NCI-H748 (cell line): ENCODE measurements around the gene FSTL3.
A peak's percentile ranks its signal among the peaks of the same experiment; 100 is the strongest.
"Not testable (repeated sequence)": the region's sequence is repeated elsewhere in the genome, so short reads cannot be mapped to it uniquely, and the experiment has no call there.

ENCODE experiments used
- DNase-seq: peaks from one replicate; lab custom pipeline; 2025; ENCODE audit not compliant: unreplicated experiment; lab: John Stamatoyannopoulos, UW

Gene FSTL3

DNA sequence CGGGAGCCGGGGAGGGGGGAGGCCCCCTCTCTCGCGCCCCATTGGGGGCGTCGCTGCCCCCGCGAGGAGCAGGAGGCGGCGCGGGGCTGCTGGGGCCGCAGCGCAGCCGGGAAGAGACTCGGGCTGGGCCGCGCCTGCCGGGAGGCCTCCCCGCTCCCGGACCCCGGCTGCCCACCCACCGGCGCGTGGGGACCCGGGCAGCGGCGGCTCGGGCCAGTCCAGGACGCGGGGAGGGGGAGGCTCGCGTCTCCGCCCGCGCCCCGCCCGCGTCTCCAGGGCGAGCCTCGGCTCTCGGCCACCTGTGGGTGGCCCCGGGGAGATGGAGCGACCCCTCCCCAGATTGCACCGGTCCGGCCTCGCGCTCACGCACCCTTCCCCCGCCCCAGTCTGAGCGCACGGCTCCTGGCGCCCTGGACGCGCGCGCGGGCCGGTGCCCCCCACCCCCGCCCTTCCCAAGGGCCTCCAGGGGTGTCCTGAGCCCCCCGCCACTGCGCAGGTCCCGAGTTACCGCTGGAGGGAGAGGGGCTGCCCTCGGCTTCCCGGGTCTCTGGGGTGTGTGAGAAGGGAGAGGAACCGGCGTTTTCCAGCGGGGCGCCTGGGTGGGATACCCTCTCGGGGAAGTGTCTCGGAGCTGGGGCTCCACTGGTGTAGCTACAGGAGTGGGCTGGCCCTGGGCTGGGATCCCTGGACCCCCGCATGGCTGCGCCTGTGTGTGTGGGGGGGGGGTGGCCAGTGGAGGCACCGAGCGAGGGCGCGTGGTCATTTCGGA is 33.2 kb downstream of the FSTL3 start:
- peak; percentile 25 for DNase-seq

DNA sequence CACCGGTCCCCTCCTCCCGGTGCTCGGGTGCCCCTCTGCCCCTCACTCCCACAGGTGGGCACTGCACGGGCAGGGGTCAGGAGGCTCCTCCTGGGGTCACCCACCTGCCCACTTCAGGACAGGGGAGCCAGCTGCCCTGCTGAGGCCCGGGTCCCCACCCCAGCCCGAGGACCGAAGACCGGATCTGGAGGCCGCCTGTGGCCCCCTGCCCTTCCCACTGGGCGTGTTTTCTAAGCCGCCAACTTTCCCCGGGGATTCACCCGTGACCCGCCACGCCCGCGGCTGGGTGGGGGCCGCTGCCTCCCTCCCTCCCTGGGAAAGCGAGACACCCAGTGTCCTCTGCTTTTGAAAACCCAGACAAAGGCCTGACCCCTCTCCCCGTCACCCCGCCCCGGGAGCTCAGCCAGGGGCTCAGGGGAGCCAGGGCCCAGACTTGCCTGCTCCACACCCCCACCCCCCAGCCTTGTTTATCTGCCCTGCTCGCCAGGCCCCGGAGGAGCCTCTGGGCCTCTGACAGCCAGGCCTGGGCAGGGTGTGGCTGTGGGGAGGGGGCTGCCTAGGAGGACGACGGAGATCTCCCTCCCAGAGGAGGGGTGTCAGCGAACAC is 33.9 kb downstream of the FSTL3 start:
- DNase-seq = no peak

DNA sequence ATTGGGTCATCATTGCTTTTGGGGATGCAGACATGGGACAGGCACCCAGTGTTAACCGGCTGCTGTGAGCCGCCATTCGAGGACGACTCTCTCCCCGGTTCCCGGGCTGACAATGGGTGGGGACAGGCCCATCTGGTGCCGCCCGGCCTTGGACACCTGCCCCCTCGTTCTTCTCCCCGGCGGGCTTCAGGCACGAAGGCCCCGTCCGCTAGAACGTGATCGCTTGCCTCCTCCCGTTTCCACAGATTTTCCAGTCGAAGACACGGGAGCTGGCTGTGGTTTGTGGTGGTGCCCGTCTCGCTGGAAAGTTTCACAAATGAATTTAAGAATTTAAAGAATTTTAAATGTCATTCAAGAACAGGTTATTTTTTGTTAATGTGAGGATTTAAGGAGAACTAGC is 34.6 kb downstream of the FSTL3 start:
- DNase-seq = no peak

DNA sequence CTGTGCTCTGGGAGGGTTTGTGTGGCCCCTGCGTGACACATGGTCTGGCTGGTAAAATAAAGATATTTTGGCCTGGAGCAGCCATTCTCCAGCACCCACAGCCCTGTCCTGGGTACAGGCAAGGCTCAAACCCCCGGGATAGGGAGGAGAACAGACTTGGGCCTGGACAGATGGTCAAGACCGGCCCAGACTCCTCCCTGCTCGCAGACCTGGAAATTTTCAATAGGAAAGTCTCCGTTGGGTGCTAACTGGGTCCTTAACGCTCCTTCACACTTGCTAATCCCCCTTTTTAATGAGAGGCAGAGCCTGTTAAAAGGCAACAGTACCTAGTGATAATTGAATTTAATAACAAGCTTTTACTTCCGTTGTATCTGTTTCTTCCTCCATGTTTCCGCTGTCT is 35.1 kb downstream of the FSTL3 start:
- DNase-seq = no peak

DNA sequence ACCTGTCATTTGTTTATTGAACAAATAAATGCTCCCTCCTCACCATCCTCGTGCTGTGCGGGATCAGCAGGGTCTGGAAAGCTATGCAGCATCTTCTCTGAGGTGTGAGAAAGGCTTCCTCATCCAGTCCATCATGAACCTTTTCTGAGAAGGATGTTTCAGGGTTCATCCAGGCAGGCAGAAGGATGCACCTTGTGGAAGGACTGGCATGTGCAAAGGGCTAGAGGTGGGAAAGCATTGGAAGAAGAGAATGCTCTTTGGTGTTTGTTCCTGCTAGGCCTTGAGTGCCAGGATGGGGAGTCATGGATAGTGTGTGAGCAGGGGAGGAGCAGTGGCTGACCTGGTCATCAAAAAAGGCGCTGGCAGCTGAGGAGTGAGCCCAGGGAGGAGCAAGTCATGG is 39.2 kb downstream of the FSTL3 start:
- no peak for DNase-seq

DNA sequence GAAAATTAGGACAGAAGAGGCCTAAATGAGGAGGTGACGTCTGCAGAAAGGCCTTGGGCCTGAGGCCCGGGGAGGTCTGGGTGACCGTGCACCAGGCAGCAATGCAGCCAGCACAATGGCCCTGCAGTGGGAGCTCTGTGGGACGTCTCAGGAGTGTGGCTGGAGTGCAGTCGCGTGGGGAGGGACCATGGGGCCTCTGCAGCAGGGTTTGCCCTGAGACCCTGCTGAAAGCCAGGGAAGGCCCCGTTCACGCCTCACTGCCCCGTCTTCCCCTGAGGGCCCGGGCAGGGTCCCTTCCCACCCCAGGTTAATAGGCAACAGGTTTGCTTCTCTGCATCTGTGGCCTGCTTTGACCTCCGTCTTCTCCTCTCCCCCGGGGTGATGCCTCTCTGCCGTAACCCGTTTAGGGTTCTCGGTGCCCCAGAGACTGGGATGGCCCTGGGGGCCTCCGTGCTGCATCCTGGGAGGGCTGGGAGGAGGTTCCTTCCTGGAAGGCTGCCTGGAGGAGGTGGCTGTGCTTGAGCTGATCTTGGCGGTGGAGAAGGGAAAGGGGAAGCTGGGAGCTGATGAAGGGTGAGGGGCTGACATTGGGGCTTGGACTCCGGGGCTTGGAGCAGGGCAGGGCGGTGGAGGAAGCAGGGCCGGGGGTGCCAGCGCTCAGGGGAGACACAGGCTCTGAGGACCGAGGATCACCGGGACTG is 42.2 kb downstream of the FSTL3 start:
- DNase-seq = no peak

DNA sequence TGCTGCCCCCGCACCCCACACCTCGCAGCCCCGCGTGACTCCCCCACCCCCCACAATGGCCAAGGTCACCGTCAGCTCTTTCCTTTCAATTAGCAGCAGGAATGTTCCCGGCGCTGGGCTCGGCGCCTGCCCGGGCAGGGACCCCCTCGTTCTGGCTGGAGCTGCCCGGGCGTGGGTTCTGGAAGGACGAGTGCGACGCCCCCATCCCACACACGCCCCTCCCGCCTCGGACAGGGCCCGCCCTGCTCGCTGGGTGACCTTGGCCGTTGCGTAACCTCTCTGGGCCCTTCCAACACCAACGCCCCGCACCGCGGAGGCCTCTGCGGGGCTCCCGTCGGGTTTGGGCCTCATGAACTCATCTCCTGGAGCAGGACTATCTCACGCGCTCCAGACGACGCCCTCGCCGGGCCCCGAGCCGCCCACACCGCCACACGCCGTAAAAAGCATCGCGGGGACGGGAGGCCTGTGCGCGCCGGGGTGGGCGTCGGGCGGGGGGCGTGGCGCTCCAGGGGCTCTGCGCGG is 42.9 kb downstream of the FSTL3 start:
- no peak for DNase-seq

DNA sequence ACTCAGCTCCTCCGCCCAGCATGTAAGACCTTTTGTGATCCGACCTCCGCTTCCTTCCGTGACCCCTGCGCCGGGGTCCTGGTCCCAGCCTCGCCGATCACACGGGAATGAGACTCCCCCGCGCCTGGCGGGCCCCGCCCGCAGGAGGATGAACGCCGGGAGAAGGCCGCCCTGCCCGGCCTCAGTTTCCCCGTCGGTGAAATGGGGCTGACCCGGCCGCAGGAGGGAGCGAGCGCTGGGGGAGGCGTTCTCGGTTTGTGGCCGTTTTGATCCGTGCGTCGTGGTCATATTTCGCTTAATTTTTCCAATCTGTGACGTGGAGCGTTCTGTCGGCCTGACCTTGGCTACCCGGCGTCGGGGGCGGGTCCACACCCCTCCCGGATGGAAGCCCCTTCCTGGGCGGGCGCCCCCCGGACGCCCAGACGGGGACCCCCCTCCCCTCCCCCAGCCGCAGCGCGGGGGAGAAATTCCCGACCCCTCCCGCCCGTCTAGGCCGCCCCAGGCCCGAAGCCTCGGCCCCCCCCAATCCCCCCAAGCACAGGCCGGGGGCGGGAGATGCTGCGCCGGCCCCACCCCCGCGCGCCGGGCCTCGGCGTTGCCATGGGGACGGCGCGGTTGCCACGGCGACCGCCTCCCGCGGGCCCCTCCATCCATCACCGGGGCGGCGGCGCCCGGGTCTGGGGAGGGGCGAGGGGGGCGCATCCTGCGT is 43.6 kb downstream of the FSTL3 start:
- DNase-seq = peak; percentile 68

DNA sequence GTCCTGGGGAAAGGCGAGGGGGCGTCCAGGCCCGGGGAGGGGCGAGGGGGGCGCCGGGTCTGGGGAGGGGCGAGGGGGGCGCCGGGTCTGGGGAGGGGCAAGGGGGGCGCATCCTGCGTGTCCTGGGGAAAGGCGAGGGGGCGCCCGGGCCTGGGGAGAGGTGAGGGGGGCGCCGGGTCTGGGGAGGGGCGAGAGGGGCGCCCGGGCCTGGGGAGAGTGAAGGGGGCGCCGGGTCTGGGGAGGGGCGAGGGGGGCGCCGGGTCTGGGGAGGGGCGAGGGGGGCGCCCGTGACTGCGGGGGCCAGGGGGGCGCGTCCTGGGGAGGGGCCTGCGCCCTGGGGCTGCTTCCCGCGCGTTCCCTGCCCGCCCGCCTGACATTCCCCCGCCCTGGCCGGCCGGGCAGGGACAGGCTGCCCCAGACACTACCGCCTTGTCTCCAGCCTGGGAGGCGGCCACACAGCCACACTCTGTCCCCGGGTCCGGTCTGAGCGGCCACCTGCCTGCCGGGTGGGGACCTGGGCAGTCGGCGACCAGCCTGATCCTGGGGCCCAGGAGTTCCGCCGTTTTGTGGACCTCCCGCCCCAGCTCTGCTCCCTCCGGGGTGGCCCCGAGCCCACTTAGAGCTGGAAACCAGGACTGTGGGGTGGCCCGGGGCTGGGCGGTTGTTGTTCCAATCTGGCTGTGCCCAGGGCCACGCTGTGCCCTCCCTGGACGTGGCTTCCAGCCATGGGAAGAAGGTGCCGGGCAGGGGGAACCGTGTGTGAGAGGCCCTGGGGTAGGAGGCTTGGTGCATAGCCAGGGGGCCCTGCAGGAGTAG is 44.4 kb downstream of the FSTL3 start:
- peak; percentile 40 for DNase-seq

DNA sequence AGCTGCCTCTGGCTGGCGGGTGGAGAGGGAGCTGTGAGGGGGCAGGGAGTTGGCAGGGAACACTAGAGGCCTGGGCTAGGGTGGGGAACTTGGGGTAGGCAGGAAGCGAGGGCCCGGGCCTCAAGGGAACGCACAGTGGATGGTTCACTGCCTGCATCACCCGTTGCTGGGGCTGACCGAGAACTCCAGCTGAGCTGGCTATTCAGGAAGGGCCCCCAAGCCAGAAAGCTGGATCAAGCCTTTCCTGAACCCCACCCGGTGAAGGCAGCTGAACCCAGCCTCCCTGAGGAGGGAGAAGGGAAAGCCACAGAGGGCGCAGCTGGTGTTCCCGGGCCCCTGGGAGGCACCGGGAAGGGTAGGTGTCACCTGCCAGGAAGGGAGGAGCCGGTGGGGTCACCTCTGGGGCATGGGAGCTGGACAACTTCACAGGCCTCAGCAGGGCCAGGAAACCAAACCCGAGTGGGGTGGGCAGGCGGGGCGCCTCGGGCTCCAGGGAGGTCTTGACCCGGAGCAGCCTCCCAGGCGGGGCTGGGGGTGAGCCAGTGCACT is 46.4 kb downstream of the FSTL3 start:
- no peak for DNase-seq

DNA sequence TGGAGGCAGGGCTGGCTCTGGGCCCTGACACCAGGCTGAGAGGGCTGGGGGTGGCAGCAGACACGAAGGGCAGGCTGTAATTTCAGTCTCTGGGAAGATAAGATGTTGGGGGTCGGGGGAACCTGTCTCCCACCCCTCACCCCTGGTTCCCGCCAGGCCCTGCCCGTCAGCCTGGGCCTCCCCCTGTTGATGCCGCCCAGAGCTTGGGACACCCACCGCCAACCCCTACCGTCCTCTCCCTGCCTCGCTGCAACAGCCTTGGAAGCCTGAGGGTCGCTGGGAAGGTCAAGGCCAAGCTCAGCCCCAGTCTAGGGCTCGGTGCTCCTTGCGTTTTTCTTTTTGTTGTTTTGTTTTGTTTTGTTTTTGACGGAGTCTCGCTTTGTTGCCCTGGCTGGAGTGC is 47.1 kb downstream of the FSTL3 start:
- DNase-seq = no peak

DNA sequence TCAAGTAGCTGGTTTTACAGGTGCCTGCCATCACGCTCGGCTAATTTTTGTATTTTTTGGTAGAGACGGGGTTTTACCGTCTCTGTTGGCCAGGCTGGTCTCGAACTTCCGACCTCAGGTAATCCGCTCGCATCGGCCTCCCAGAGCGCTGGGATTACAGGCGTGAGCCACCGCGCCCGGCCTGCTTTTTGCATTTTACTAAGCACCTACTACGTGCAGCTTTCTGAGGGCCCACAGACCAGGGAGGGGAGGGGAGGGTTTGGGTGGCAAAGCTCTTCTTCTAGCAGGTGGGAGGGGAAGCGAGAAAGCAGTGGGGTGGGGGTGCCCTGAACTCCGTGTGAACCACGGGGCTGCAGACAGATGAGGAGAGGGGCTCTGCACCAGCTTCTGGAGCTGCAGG is 47.5 kb downstream of the FSTL3 start:
- no peak for DNase-seq

DNA sequence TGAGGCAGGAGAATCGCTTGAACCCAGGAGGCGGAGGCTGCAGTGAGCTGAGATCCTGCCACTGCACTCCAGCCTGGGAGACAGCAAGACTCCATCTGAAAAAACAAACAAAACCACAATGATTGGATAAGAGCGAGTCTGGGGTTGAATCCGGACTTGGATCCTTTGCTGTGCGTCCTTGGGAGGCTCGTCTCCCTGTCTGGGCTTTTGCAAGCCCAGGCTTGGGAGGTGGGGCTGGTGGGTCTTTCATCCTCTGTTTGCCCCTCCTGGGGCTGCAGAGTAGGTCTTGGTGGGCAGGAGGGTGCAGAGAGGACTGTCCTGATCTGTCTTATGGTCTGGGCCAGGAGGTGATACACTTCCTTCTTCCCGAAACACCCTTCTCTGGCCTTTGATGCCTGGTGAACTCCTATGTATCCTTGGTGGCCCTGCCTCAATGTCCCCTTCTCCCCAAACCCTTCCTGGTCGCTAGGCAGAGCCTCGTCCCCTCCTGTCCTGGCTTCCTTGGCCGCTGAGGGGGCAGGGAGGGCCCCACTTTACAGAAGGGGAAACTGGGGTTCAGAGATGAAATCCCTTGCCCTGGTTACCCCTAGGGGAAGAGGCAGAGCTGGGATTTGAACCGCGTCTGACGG is 49.4 kb downstream of the FSTL3 start:
- no peak for DNase-seq

DNA sequence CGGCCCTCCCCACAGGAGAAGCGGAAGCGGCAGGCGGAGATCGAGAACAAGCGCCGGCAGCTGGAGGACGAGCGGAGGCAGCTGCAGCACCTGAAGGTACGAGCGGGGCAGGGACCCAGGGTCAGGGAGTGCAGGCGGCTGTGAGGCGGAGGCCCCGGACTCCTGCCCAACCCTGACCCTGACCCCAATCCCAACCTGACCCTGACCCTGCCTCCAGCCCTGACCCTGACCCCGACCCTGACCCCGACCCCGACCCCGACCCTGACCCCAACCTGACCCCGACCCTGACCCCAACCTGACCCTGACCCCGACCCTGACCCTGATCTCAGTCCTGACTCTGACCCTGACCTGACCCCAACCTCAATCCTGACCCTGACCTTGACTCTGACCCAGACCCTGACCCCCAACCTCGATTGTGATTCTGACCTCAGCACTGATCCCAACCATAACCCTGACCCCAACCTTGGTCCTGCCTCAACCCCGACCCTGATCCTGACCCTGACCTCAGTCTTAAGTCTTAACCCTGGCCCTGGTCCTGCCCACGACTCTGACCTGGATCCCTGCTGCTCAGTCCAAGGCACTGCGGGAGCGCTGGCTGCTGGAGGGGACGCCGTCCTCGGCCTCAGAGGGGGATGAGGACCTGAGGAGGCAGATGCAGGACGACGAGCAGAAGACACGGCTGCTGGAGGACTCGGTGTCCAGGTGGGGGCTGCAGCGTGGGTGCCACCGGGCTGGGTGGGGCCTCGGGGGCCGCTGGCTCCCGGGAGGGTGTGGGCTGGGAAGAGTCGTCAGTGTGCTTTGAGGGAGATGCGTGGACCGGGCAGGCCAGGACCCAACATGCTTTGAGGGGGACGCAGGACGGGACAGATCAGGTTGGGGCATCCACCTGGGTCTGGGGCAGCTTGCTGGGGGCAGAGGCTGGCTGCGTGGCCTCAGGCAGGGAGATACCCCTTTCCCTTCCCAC is 51.1 kb downstream of the FSTL3 start:
- no peak for DNase-seq

DNA sequence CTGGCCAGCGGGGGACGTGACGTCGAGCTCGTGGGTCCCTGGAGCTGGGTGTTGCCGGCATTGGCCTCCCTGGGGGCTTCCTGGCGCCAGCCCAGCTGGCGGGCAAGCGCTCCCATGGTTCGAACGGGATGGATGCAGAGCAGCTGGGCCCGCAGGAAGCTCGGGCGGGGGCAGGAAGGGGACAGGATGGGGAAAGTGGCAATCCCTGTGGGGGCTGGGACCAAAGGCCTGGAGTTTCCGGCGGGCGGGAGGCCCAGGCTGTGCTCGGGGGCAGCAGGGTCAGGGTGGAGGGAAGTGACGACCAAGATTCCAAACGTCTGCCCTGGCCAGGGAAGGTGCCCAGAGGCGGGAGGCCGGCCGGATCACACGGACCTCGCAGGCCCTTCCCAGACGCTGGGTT is 51.8 kb downstream of the FSTL3 start:
- no peak for DNase-seq

DNA sequence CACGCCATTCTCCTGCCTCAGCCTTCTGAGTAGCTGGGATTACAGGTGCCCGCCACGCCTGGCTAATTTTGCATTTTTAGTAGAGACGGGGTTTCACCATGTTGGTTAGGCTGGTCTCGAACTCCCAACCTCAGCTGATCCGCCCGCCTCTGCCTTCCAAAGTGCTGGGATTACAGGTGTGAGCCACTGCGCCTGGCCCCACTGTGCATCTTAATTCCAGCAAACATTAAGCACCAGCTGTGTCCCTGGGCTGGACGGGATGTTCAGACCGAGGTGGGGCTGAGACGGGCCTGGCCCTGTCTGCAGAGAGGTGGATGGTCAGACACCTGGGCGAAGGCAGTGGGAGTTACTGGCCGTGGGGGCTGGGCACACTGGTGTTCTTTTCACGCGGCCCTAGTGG is 53.4 kb downstream of the FSTL3 start:
- DNase-seq = not testable (repeated sequence)

DNA sequence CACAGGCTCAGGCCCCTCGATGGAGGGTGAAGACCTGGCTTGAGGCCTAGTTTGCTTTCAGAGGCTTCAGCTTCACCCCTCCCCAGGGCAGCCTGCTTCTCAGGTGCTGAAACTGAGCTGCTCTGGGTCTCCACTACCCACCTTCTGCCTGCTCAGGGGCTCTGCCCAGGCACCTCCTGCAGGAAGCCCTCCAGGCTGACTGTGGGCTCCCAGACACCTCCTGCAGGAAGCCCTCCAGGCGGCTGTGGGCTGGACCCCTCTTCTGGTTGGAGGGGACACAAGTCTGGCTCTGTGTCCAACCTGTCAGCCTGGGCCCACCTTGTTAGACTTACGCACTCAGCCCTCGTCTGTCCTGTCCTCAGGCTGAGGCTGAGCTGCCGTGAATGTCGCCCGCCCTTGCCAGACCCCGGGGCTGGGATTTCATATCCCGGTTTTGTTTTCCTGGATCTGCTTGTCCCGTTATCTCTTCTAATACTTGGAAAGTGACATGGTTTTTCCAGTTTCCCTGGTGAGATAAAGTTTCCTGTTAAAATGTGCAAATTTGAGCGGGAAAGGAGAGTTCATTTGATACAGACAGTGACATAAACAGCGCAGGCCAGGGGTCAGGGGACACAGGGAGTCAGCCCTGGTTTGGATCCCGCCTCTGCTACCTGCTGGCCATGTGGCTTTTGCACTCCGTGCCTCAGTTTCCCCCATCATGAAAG is 53.9 kb downstream of the FSTL3 start:
- no peak for DNase-seq

DNA sequence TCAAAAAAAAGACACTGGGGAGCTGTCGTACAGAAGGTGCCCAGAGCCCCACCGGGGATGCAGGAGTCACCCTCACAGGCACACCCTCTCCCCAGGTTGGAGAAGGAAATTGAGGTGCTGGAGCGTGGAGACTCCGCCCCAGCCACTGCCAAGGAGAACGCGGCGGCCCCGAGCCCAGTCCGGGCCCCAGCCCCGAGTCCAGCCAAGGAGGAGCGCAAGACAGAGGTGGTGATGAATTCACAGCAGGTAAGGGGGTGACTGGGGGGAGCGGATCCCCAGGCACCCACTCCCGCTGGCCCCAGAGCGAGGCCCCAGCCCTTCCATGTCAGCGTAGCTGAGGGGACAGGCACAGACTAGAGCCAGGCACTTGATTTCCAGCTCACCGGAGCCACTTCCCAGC is 54.8 kb downstream of the FSTL3 start:
- no peak for DNase-seq
